ENCODE data around the gene CASTOR1.

Gene CASTOR1

GRCh38 chr22:30299322-30299721 lies 10.0 kb upstream of the CASTOR1 start:
- no peak for DNase-seq (ENCODE audit: low read depth)
- no peak overlapping the region for H3K4me3 ChIP-seq (ENCODE audit: low read length)
- no peak for TF ChIP-seq CTCF (IDR thresholded peaks at IDR 0.05; ENCODE audit: insufficient read depth, low read depth, low read length, missing control alignments)

DNA sequence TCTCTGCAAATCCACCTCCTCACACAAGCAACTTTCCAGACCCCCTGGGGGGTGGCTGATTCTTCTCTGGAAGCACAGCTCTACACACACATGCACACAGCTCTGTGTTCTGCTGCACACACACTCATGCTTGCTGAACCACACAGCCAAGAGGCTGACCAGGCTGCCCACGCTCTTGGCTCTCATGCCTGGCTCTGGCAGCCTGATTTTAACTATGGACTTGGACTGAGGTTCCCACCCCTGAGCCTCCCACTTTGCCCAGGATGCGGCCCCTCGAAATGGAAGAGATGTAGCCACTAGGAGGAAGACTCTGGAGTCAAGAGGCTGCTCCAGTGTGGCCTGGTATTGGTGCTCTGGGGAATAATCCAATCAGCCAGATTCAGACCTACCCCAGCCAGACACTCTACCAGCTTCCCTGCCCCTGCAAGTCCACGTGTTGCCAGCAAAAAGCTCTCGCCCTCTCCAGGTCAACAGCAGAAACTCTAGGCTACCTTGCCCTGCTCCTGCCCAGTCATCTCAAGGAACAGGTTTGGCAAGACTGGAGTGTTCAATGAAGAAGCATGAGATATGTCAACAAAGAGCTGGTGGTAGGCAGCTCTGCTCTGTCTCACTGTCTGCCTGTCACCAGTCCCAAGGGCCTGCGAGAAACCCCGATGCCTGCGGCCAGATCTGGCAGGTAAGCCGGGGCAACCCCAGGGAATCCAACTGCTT lies 8.8 kb upstream of the CASTOR1 start:
- DNase-seq (ENCODE audit: low read depth): peak; percentile 95
- no peak overlapping the region for H3K4me3 ChIP-seq (ENCODE audit: low read length)
- peak; percentile 42 for TF ChIP-seq CTCF (IDR thresholded peaks at IDR 0.05; ENCODE audit: insufficient read depth, low read depth, low read length, missing control alignments)

DNA sequence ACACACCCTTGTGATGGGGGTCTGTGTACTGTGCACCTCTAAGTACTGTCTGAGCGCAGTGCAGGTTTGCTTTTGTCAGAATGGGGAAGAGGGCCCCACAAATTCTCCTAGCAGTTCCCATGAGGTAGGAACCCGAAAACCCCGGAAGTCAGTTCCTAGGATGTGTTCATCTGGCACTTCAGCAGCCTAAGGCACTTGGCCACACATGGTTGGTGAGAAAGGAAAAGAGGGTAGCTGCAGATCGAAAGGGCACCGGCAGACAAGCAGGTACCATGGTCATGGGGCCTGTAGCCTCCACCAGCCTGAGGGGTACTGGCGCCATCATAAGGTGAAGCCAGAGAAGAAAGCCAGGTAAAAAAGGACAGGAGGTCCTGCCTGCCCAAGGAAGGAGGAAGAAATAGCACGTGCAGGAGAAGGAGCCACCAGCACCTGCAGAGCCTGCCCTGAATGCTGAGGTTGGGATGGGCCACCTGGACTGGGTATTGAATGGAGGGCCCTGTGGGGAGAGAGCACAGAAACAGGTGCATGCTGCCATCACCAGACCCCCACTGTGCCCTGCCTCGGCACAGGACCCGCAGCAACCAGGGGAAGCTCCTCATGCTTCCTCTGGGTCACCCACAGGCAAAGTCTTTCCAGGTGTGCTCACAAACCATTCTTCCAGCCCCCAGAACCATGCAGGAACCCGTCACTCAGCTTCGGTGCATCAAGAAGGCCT lies 8.1 kb upstream of the CASTOR1 start:
- no peak for DNase-seq (ENCODE audit: low read depth)
- no peak for TF ChIP-seq CTCF (IDR thresholded peaks at IDR 0.05; ENCODE audit: insufficient read depth, low read depth, low read length, missing control alignments)
- H3K4me3 ChIP-seq (ENCODE audit: low read length): no peak overlapping the region

DNA sequence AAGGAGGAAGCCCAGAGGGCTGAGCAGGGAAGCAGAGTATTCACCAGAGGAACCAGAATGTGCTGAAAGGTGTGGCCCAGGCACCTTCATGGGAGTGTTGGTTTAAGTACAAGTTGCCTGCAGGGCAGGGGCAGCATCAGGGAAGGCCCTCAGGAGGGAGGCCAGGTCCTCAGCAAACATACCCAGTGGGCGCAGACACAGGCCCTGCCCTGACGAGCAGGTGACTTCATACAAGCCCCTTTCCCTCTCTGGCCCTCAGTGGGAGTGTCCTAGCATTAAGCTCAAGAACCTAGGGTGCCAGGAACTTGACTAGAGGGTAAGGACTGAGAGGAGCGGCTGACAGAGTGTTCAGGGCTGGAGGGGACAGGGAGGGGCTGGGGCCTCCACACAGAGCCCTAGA lies 7.5 kb upstream of the CASTOR1 start:
- H3K4me3 ChIP-seq (ENCODE audit: low read length): no peak overlapping the region
- no peak for TF ChIP-seq CTCF (IDR thresholded peaks at IDR 0.05; ENCODE audit: insufficient read depth, low read depth, low read length, missing control alignments)
- no peak for DNase-seq (ENCODE audit: low read depth)

GRCh38 chr22:30296324-30296723 lies 7.0 kb upstream of the CASTOR1 start:
- no peak overlapping the region for H3K4me3 ChIP-seq (ENCODE audit: low read length)
- no peak for TF ChIP-seq CTCF (IDR thresholded peaks at IDR 0.05; ENCODE audit: insufficient read depth, low read depth, low read length, missing control alignments)
- DNase-seq (ENCODE audit: low read depth): no peak

DNA sequence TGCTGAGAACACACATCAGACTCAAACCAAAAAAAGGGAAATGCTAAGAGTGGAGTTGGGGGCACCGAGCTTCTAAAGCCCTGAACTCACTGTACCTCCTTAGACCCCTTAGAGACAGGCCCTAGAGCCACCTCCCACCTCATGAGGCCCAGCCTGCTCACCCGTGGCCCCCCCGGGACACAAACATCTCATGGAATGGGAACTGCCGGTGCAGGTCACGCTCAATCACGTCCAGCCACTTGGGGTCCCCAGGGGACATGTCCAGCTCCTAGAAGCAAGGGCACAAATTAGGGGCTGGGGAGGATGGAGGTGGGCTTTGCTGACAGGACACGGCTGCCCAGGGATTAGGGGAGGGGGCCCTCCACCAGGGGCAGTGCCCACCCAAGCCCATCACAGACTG lies 6.3 kb upstream of the CASTOR1 start:
- no peak overlapping the region for H3K4me3 ChIP-seq (ENCODE audit: low read length)
- no peak for DNase-seq (ENCODE audit: low read depth)
- TF ChIP-seq CTCF (IDR thresholded peaks at IDR 0.05; ENCODE audit: insufficient read depth, low read depth, low read length, missing control alignments): no peak

Measured in epithelial cell of esophagus (primary cell).